Body of pancreas (tissue), 4 donors: ENCODE measurements around the gene PPP2R5E. TPM values are rescaled to one million over a fixed set of nuclear protein-coding genes. Genes with fewer than 3 reads are reported as not detected.

ENCODE experiments used
- ATAC-seq: fragments of 150-250 bp; one replicate; pipeline ENCODE4 v1.9.1; 2016
- DNase-seq, 4 donors: peaks; one replicate each; pipeline ENCODE4 v3.0.0-alpha.2; 2019
- H3K27ac ChIP-seq, 4 donors: fragments of 200-600 bp; sonication (generic); 1 replicate in 3 of 4; 2 replicates in 1 of 4; pipeline versions ENCODE4 v1.5.1 to v1.6.1; 2016 to 2019; ENCODE audit warnings: mild to moderate bottlenecking in 1 of 4, mixed read lengths in 1 of 4, moderate library complexity in 1 of 4
- H3K27me3 ChIP-seq, 2 donors: fragments of 200-600 bp; sonication (generic); one replicate each; pipeline ENCODE4 v1.6.0; 2016; ENCODE audit warnings: mild to moderate bottlenecking in 1 of 2
- H3K36me3 ChIP-seq, 2 donors: fragments of 200-600 bp; sonication (generic); replicated peaks in 1 of 2; 2 replicates each; pipeline ENCODE4 v1.5.1; 2016; ENCODE audit warnings: low read depth in 2 of 2; ENCODE audit not compliant: insufficient read depth in 1 of 2
- H3K4me1 ChIP-seq: fragments of 200-600 bp; sonication (generic); one replicate; pipeline ENCODE4 v1.6.0; 2016
- H3K4me3 ChIP-seq, 2 donors: fragments of 200-600 bp; sonication (generic); 1 replicate in 1 of 2; 2 replicates in 1 of 2; pipeline ENCODE4 v1.5.1; 2016 to 2019
- H3K9me3 ChIP-seq, 3 donors: fragments of 200-600 bp; sonication (generic); 1 replicate in 2 of 3; 2 replicates in 1 of 3; pipeline ENCODE4 v1.5.1; 2016
- POLR2A ChIP-seq, 3 donors: fragments of 450-650 bp; IDR thresholded peaks; one replicate each; pipeline ENCODE4 v1.6.1; 2016; ENCODE audit warnings: antibody characterized with exemption in 3 of 3, mild to moderate bottlenecking in 2 of 3
- WGBS, 2 donors: methylation state at CpG; one replicate each; pipeline ENCODE4 v1.1.5; 2017; 5-methylcytosine and 5-hydroxymethylcytosine counted together
- intact Hi-C: fragments of 100-400 bp; cut with DNase I; formaldehyde crosslinking; loops from one replicate; pipeline ENCODE4 v1.15.1; 2023
- total RNA-seq, 2 donors: library from RNA; depleted of rRNA; stranded (reverse); fragments of >200 nt; gene quantifications; one replicate each; pipeline ENCODE4 v1.1.0, GENCODE V29; 2016
- TF ChIP-seq, protein P1 (sequence below), 7 experiments: fragments of 450-650 bp in 4 of 7; fragments of 200-600 bp in 3 of 7; sonication (generic) in 3 of 7; IDR thresholded peaks; one replicate each; pipeline ENCODE4 v1.5.1; 2016 to 2019; ENCODE audit warnings: antibody characterized with exemption in 7 of 7

PPP2R5E gene
- total RNA-seq, 2 donors from 2014 or later: 9.2 to 12.5 TPM

DNA sequence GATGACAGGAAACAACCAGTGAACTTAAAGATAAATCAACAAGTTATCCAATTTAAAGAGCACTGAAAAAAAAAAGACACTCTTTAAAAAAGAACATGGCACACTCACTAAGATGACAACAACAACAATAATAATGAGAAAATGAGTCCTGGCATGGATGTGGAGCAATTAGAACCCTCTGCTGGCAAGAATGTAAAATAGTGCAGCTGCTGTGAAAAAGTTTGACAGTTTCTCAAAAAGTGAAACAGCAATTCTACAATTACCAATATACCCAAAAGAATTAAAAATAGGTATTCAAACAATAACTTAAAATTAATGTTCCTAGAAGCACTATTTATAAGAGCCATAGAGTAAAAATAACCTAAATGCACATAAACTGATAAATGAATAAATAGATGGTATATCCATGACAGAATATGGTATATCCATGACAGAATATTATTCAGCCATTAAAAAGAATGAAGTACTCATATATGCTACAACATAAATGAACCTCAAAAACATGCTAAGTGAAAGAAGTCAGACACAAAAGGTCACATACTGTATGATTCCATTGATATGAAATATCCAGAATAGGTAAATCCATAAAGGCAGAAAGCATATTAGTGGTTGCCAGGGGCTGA lies 175.3 kb downstream of the PPP2R5E start:
- ATAC-seq: no peak
- Histone ChIP-seq H3K27ac (no peak overlapping the region), H3K36me3 (no peaks in the 10 kb centered on the region), H3K4me1 (no peaks in the 10 kb centered on the region), H3K27me3 (no peaks in the 10 kb centered on the region), H3K4me3 (no peak overlapping the region), H3K9me3 (no peaks in the 10 kb centered on the region)
- no peak for TF ChIP-seq POLR2A (IDR thresholded peaks at IDR 0.05)
- TF ChIP-seq, protein P1, sequence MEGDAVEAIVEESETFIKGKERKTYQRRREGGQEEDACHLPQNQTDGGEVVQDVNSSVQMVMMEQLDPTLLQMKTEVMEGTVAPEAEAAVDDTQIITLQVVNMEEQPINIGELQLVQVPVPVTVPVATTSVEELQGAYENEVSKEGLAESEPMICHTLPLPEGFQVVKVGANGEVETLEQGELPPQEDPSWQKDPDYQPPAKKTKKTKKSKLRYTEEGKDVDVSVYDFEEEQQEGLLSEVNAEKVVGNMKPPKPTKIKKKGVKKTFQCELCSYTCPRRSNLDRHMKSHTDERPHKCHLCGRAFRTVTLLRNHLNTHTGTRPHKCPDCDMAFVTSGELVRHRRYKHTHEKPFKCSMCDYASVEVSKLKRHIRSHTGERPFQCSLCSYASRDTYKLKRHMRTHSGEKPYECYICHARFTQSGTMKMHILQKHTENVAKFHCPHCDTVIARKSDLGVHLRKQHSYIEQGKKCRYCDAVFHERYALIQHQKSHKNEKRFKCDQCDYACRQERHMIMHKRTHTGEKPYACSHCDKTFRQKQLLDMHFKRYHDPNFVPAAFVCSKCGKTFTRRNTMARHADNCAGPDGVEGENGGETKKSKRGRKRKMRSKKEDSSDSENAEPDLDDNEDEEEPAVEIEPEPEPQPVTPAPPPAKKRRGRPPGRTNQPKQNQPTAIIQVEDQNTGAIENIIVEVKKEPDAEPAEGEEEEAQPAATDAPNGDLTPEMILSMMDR (IDR thresholded peaks at IDR 0.05): no peak
- intact Hi-C loops: no loop called here
- DNase-seq: no peak

DNA sequence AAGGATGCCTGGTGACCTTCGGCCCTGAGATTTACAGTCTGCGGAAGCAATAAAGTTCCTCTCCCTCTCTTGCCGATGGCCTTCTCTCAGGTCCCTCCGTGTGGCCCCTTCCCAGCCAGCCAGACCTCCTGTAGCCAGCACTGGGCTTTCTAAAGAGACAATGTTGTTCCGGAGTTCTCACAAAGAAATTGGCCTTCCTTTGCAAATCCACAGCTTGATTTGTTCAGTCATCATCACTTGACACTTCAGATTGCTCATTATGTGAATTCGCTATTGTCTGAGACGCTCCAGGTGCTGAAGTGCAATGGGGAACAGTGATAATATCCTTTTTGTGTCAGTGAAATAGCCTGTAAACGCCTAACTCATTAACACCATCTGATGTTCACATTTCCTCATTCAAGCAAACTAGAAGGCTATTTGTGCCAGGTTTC lies 180.8 kb downstream of the PPP2R5E start:
- Histone ChIP-seq H3K4me1 (peaks cover 4% of the 10 kb centered on the region), H3K36me3 (no peaks in the 10 kb centered on the region), H3K4me3 (no peak overlapping the region), H3K27me3 (no peaks in the 10 kb centered on the region), H3K27ac (peak overlapping the region in 2 of 4 donors; percentile 23 to 59), H3K9me3 (no peaks in the 10 kb centered on the region)
- DNase-seq: no peak
- 27 to 30% methylated on average over 8 of the region's 8 CpGs for WGBS, 2 donors
- TF ChIP-seq, protein P1 (IDR thresholded peaks at IDR 0.05): no peak
- no peak for TF ChIP-seq POLR2A (IDR thresholded peaks at IDR 0.05)
- intact Hi-C loops: no loop called here
- no peak for ATAC-seq

DNA sequence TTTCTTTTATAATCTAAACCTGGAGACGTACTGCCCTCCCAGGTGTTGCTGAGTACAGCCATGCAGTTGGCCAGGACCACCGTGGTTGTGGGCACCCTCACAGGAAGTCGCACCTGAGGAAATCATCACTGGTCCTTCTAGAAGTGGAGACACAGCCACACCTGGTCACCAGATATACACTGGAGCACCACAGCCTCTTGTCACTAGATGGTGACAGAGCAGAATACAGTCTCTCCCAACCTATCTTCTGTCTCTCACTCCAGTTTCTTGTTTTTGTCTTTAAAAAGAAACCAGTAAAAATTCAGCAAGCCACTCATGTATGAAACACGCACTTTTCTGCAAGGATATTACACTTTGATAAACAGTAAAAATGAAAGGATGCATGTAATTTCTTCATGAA lies 181.4 kb downstream of the PPP2R5E start:
- Histone ChIP-seq H3K4me1 (peaks cover 4% of the 10 kb centered on the region), H3K9me3 (no peaks in the 10 kb centered on the region), H3K36me3 (no peaks in the 10 kb centered on the region), H3K27ac (peak overlapping the region in 1 of 4 donors; percentile 59), H3K4me3 (no peak overlapping the region), H3K27me3 (no peaks in the 10 kb centered on the region)
- ATAC-seq (no peak), DNase-seq (no peak)
- WGBS, 2 donors: 61 to 76% methylated on average over 4 of the region's 4 CpGs
- intact Hi-C loops: no loop called here
- TF ChIP-seq, protein P1 (IDR thresholded peaks at IDR 0.05): no peak
- TF ChIP-seq POLR2A (IDR thresholded peaks at IDR 0.05): no peak

DNA sequence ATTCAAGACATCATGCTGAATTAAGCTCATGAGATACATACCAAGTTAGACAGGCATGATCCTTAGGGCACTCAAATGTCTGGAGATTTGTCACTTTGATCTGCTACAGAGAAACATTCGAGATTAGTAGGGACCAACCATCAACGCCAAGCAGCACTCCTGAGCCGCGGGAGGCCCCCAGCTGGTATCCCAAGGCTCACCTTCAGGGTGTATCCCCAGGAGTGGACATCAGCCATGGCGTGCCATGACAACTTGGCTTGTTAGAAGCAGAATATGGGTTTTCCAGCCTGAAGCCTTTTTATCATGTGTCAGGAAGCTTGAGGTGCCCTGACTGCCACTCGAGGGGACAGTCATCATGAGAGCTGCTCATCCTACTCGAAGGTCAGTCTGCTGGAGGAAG lies 185.3 kb downstream of the PPP2R5E start:
- Histone ChIP-seq H3K27ac (no peak overlapping the region), H3K36me3 (no peaks in the 10 kb centered on the region), H3K4me1 (peaks cover 4% of the 10 kb centered on the region), H3K9me3 (no peaks in the 10 kb centered on the region), H3K4me3 (no peak overlapping the region), H3K27me3 (no peaks in the 10 kb centered on the region)
- intact Hi-C loops: no loop called here
- DNase-seq (no peak), ATAC-seq (no peak)
- WGBS, 2 donors: 71 to 77% methylated on average over 5 to 7 of the region's 7 CpGs
- no peak for TF ChIP-seq POLR2A (IDR thresholded peaks at IDR 0.05)
- TF ChIP-seq, protein P1 (IDR thresholded peaks at IDR 0.05): no peak

DNA sequence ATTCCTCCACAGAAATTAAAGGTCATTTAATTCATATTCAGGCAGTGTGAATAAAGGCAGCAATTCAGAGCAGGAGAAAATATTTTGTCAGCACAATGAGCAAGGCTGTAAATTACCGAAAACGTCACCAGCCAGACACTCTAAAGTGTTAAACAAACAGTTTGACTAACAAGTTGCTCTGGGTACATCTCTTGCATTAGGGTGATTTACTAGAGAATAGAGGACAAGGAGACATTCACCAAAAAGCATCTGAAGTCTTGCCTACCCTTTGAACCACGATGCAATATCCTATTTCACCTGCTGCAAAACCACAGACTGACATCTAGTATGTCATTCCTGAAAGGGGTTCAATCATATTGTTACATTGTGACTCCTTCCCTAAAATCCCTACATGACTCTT lies 197.4 kb downstream of the PPP2R5E start:
- no peak for DNase-seq
- TF ChIP-seq, protein P1 (IDR thresholded peaks at IDR 0.05): no peak
- TF ChIP-seq POLR2A (IDR thresholded peaks at IDR 0.05): no peak
- no peaks in the 10 kb centered on the region for H3K27me3 ChIP-seq
- no peaks in the 10 kb centered on the region for H3K9me3 ChIP-seq
- intact Hi-C loops: no loop called here
- ATAC-seq: no peak
- no peaks in the 10 kb centered on the region for H3K36me3 ChIP-seq
- no peaks in the 10 kb centered on the region for H3K4me1 ChIP-seq
- no peak overlapping the region for H3K27ac ChIP-seq
- 43 to 51% methylated on average over 3 of the region's 3 CpGs for WGBS, 2 donors
- H3K4me3 ChIP-seq: no peak overlapping the region
